ENCODE results near the gene CLEC3B.

GRCh38 chr3:45002139-45002660 lies 23.9 kb upstream of the CLEC3B start:
- TF ChIP-seq, protein P1, sequence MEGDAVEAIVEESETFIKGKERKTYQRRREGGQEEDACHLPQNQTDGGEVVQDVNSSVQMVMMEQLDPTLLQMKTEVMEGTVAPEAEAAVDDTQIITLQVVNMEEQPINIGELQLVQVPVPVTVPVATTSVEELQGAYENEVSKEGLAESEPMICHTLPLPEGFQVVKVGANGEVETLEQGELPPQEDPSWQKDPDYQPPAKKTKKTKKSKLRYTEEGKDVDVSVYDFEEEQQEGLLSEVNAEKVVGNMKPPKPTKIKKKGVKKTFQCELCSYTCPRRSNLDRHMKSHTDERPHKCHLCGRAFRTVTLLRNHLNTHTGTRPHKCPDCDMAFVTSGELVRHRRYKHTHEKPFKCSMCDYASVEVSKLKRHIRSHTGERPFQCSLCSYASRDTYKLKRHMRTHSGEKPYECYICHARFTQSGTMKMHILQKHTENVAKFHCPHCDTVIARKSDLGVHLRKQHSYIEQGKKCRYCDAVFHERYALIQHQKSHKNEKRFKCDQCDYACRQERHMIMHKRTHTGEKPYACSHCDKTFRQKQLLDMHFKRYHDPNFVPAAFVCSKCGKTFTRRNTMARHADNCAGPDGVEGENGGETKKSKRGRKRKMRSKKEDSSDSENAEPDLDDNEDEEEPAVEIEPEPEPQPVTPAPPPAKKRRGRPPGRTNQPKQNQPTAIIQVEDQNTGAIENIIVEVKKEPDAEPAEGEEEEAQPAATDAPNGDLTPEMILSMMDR (IDR thresholded peaks at IDR 0.05): no peak
- TF ChIP-seq POLR2AphosphoS5 (IDR thresholded peaks at IDR 0.05): no peak
